H9 (cell line): ENCODE measurements around the gene TMEM132C. TPM values are rescaled to one million over a fixed set of nuclear protein-coding genes. Genes with fewer than 3 reads are reported as not detected.

Experiments used
- DNase-seq: peaks from one replicate; pipeline ENCODE4 v3.0.0-alpha.2; 2017
- H2AFZ ChIP-seq: one replicate; pipeline ENCODE4 v1.6.1; 2013; ENCODE audit warnings: mild to moderate bottlenecking, low read length, control low read depth, moderate library complexity
- H2AK5ac ChIP-seq: 2 replicates; pipeline ENCODE4 v1.6.1; 2013; ENCODE audit warnings: low read length, control low read depth, mixed read lengths; ENCODE audit not compliant: insufficient read length
- H2BK120ac ChIP-seq: one replicate; pipeline ENCODE4 v1.6.1; 2013; ENCODE audit warnings: low read depth, mild to moderate bottlenecking, low read length, control low read depth, inconsistent platforms; ENCODE audit not compliant: poor library complexity, severe bottlenecking
- H2BK12ac ChIP-seq: 2 replicates; pipeline ENCODE4 v1.6.1; 2013; ENCODE audit warnings: low read length, control low read depth, mixed read lengths, low read depth; ENCODE audit not compliant: insufficient read length
- H2BK15ac ChIP-seq: 2 replicates; pipeline ENCODE4 v1.6.1; 2013; ENCODE audit warnings: low read depth, low read length, control low read depth
- H2BK20ac ChIP-seq: one replicate; pipeline ENCODE4 v1.6.1; 2013; ENCODE audit warnings: low read depth, mild to moderate bottlenecking, low read length, control low read depth, inconsistent platforms; ENCODE audit not compliant: poor library complexity, severe bottlenecking
- H2BK5ac ChIP-seq: 2 replicates; pipeline ENCODE4 v1.6.1; 2013; ENCODE audit warnings: low read length, control low read depth, mixed read lengths; ENCODE audit not compliant: insufficient read length
- H3K14ac ChIP-seq: 2 replicates; pipeline ENCODE4 v1.6.1; 2013; ENCODE audit warnings: low read length, control low read depth; ENCODE audit not compliant: insufficient read depth
- H3K18ac ChIP-seq: 2 replicates; pipeline ENCODE4 v1.6.1; 2013; ENCODE audit warnings: low read depth, mild to moderate bottlenecking, mixed read lengths, low read length, control low read depth; ENCODE audit not compliant: insufficient read length
- H3K23ac ChIP-seq: 2 replicates; pipeline ENCODE4 v1.6.1; 2013; ENCODE audit warnings: low read length, control low read depth, mixed read lengths, low read depth; ENCODE audit not compliant: insufficient read length
- H3K23me2 ChIP-seq: 2 replicates; pipeline ENCODE4 v1.6.1; 2013; ENCODE audit warnings: low read depth, mild to moderate bottlenecking, mixed read lengths, low read length, control low read depth; ENCODE audit not compliant: insufficient read length, poor library complexity, severe bottlenecking
- H3K27ac ChIP-seq: 2 replicates; pipeline ENCODE4 v1.5.1; 2013; ENCODE audit warnings: low read length, control low read depth, mixed read lengths, low read depth; ENCODE audit not compliant: insufficient read length
- H3K27me3 ChIP-seq: 2 replicates; pipeline ENCODE4 v1.6.1; 2013; ENCODE audit warnings: low read length, control low read depth, inconsistent platforms; ENCODE audit not compliant: insufficient read depth
- H3K4ac ChIP-seq: 2 replicates; pipeline ENCODE4 v1.6.1; 2013; ENCODE audit warnings: low read depth, mild to moderate bottlenecking, control low read depth, inconsistent platforms, low read length, moderate library complexity
- H3K4me1 ChIP-seq: 2 replicates; pipeline ENCODE4 v1.6.1; 2013; ENCODE audit warnings: low read length, control low read depth, inconsistent platforms; ENCODE audit not compliant: insufficient read depth
- H3K4me2 ChIP-seq: 2 replicates; pipeline ENCODE4 v1.6.1; 2013; ENCODE audit warnings: low read length, control low read depth, mixed read lengths; ENCODE audit not compliant: insufficient read length, insufficient read depth
- H3K56ac ChIP-seq: 2 replicates; pipeline ENCODE4 v1.6.1; 2013; ENCODE audit warnings: low read depth, mild to moderate bottlenecking, mixed read lengths, low read length, control low read depth; ENCODE audit not compliant: insufficient read length
- H3K79me1 ChIP-seq: 2 replicates; pipeline ENCODE4 v1.6.1; 2013; ENCODE audit warnings: low read depth, mild to moderate bottlenecking, moderate library complexity, low read length, control low read depth, inconsistent platforms; ENCODE audit not compliant: insufficient read depth, poor library complexity, severe bottlenecking
- H3K79me2 ChIP-seq: 2 replicates; pipeline ENCODE4 v1.6.1; 2013; ENCODE audit warnings: low read length, control low read depth, inconsistent platforms; ENCODE audit not compliant: insufficient read depth
- H3K9ac ChIP-seq: 2 replicates; pipeline ENCODE4 v1.6.1; 2013; ENCODE audit warnings: low read length, control low read depth, mixed read lengths; ENCODE audit not compliant: insufficient read length; ENCODE audit errors: extremely low read depth
- H3K9me3 ChIP-seq: one replicate; pipeline ENCODE4 v1.6.1; 2013; ENCODE audit warnings: low read depth, low read length, inconsistent platforms; ENCODE audit not compliant: control insufficient read depth
- H3T11ph ChIP-seq: one replicate; pipeline ENCODE4 v1.6.1; 2013; ENCODE audit warnings: mild to moderate bottlenecking, low read length, control low read depth, inconsistent platforms
- H4K20me1 ChIP-seq: one replicate; pipeline ENCODE4 v1.6.1; 2013; ENCODE audit not compliant: control insufficient read depth, insufficient read length, insufficient read depth
- H4K5ac ChIP-seq: 2 replicates; pipeline ENCODE4 v1.6.1; 2013; ENCODE audit warnings: low read depth, mild to moderate bottlenecking, mixed read lengths, low read length, control low read depth; ENCODE audit not compliant: insufficient read length
- H4K8ac ChIP-seq: replicated peaks from 2 replicates; pipeline ENCODE4 v1.6.1; 2013; ENCODE audit warnings: low read length, control low read depth, mixed read lengths, low read depth; ENCODE audit not compliant: insufficient read length
- H4K91ac ChIP-seq: 2 replicates; pipeline ENCODE4 v1.6.1; 2013; ENCODE audit warnings: low read depth, mild to moderate bottlenecking, moderate library complexity, mixed read lengths, low read length, control low read depth; ENCODE audit not compliant: insufficient read length
- H3K27ac Mint-ChIP-seq, 3 experiments: 2 replicates in 2 of 3; 3 replicates in 1 of 3; pipeline ENCODE4 v1.8.0; 2020 to 2021; ENCODE audit warnings: mixed read lengths in 3 of 3, mild to moderate bottlenecking in 1 of 3, moderate library complexity in 1 of 3
- H3K27me3 Mint-ChIP-seq: 2 replicates; pipeline ENCODE4 v1.8.0; 2021; ENCODE audit warnings: low read depth, mild to moderate bottlenecking, moderate library complexity, mixed read lengths
- H3K36me3 Mint-ChIP-seq, 3 experiments: 2 replicates in 2 of 3; 3 replicates in 1 of 3; pipeline ENCODE4 v1.8.0; 2020 to 2021; ENCODE audit warnings: low read depth in 3 of 3, mixed read lengths in 3 of 3; ENCODE audit not compliant: insufficient read depth in 1 of 3
- H3K4me1 Mint-ChIP-seq, 2 experiments: 2 replicates each; pipeline ENCODE4 v1.8.0; 2020; ENCODE audit warnings: mixed read lengths in 2 of 2
- H3K4me3 Mint-ChIP-seq, 2 experiments: 2 replicates in 1 of 2; 3 replicates in 1 of 2; pipeline ENCODE4 v1.8.0; 2020 to 2021; ENCODE audit warnings: mild to moderate bottlenecking in 2 of 2, mixed read lengths in 2 of 2, moderate library complexity in 1 of 2
- H3K9me3 Mint-ChIP-seq, 2 experiments: 2 replicates in 1 of 2; 3 replicates in 1 of 2; pipeline ENCODE4 v1.8.0; 2020; ENCODE audit warnings: mild to moderate bottlenecking in 2 of 2, mixed read lengths in 2 of 2, moderate library complexity in 1 of 2
- CTCF ChIP-seq: fragments of 200-600 bp; sonication (generic); conservative IDR thresholded peaks from 3 replicates; pipeline ENCODE4 v1.8.0; 2021; ENCODE audit warnings: antibody characterized with exemption, mild to moderate bottlenecking
- WGBS: extraction: QIAGEN DNeasy Blood & Tissue Kit; methylation state at CpG from one replicate; pipeline ENCODE4 v1.1.7; 2013; ENCODE audit warnings: missing lambda C conversion rate, low lambda C conversion rate, mixed read lengths; ENCODE audit not compliant: insufficient read length; ENCODE audit errors: extremely low coverage; 5-methylcytosine and 5-hydroxymethylcytosine counted together
- total RNA-seq: library from RNA; stranded (reverse); gene quantifications from 2 replicates; pipeline ENCODE4 v1.2.1, GENCODE V29; 2021

TMEM132C gene
- total RNA-seq, 1 experiment from 2014 or later: 0.22 TPM

DNA sequence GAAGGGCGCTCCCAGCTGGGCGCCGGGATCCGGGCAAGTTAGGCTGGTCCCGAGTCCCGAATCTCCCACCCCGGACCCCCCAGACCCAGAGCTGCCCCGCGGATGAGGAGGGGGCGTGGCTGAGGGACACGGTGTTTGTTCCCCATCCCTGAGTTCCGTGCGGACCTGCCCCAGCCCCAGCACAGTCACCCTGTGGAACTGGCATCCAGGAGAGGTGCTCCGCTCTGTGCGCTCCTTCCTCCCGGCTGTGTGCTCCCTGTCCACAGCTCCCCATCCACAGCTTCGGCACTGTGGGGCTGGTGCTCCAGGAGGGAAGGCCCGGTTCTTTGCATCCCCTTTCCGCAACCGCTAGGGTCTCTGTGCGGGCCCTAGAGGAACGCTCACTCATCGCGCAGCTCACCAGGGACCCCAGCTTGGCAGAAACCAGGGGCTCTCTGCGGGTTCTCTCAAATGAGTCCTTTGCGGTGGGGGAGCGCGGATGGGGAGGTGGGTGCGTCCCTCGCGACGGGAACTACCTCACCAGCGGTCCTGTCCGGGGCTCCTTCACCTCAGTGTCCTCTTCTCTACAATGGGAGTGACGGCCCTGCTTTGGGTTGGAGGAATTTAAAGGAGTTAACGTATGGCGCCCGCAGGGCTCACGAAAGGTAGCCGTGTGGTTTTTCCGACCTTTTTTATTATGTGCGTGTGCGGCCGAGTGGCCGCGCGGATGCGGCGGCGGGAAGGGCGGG is 845 bp downstream of the TMEM132C start:
- Histone ChIP-seq H2BK120ac (no peak overlapping the region), H3K4ac (no peak overlapping the region), H3K14ac (no peak overlapping the region; the same call in 1 of the 2 replicates), H2BK20ac (no peak overlapping the region), H2AFZ (no peak overlapping the region), H3K79me1 (no peaks in the 10 kb centered on the region), H2BK15ac (no peak overlapping the region), H3K23ac (no peak overlapping the region), H3K18ac (no peak overlapping the region), H3K27me3 (peaks cover 41% of the 10 kb centered on the region), H4K8ac (no peak overlapping the region), H3K4me2 (peak overlapping the region; percentile 50), H3K9me3 (no peaks in the 10 kb centered on the region), H3T11ph (no peak overlapping the region), H4K20me1 (no peaks in the 10 kb centered on the region), H3K9ac (no peak overlapping the region), H3K23me2 (peaks cover 15% of the 10 kb centered on the region), H2BK5ac (no peak overlapping the region), H4K5ac (no peak overlapping the region), H3K4me1 (0 out of 2 replicates have a peak, but pooled peaks cover 2% of the 10 kb centered on the region), H4K91ac (no peak overlapping the region), H2BK12ac (no peak overlapping the region), H3K79me2 (no peaks in the 10 kb centered on the region), H3K27ac (no peak overlapping the region), H2AK5ac (no peak overlapping the region), H3K56ac (no peak overlapping the region)
- no peak overlapping the region for H3K27ac Mint-ChIP-seq
- peak; percentile 51 for DNase-seq
- peaks cover 13 to 34% of the 10 kb centered on the region in 2 experiments for H3K4me1 Mint-ChIP-seq
- no CpG with 5 or more reads among the region's 51 CpGs for WGBS
- peak; percentile 39; the same call in 1 of the 3 replicates for TF ChIP-seq CTCF
- H3K27me3 Mint-ChIP-seq: peaks cover 54% of the 10 kb centered on the region
- H3K9me3 Mint-ChIP-seq: peaks cover 12 to 16% of the 10 kb centered on the region in 2 experiments
- peak overlapping the region; percentile 58 to 82 for H3K4me3 Mint-ChIP-seq
- peaks cover 0 to 8% (median 4%) of the 10 kb centered on the region in 3 experiments; a peak in 4 of 7 replicates for H3K36me3 Mint-ChIP-seq
